Activated CD4-positive, alpha-beta T cell treated with anti-CD3 and anti-CD28 coated beads, Interleukin-10, Interleukin-2, amounts not matched to agents 100 ng/mL and 50 ng/mL, durations not matched to agents 16 hours and 8 hours (primary cell): ENCODE results near the gene IL11RA.
"Not testable (repeated sequence)": the region's sequence is repeated elsewhere in the genome, so short reads cannot be mapped to it uniquely, and the experiment has no call there.

Source experiments
- DNase-seq: peaks from one replicate; pipeline ENCODE4 v3.0.0-alpha.2; 2020

IL11RA gene

DNA sequence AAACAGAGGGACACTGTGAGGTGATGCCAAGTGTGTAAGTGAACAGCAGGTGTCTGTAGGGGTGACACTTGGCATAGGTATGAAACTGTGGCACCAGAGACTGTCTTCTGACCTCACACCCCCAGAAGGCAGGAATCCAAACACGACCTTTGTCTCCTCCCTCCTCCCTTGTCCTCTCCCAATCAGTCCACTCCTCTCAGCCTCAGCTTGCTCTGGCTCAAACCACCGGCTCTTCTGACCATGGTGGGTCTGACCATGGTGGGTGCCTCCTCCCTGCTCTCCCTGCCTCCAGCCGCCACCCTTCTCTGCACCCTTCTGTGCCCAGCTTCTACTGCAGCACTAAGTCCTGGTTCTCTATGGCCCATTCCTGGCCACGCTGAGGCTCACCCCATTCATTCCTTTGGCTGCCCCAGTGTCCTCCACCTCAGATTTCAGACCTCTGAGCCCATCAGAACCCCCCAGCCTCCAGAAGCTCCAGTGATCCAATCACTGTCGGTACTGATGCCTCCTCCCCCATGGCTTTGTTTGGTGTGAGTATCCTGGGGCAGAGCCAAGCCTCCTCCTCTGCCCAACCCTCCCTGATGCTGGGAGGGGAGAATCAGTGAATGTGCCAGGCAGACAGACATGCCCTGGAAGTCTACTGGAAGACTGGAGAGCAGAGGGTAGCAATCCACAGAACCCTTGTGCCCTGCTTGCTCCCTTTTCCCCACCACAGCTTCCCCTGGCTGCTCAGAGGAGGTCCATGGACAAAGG lies 21.4 kb upstream of the IL11RA start:
- no peak for DNase-seq

- no peak for DNase-seq
Observed at GRCh38 chr9:34633166-34633565, 18.8 kb upstream of the IL11RA start.

GRCh38 chr9:34633851-34634550 lies 18.0 kb upstream of the IL11RA start:
- DNase-seq = peak; percentile 83

GRCh38 chr9:34634551-34635248 lies 17.3 kb upstream of the IL11RA start:
- DNase-seq = no peak

- DNase-seq = no peak
Observed at GRCh38 chr9:34635556-34635955, 16.4 kb upstream of the IL11RA start.

- peak; percentile 47 for DNase-seq
Observed at GRCh38 chr9:34636791-34637355, 15.1 kb upstream of the IL11RA start.

- DNase-seq = peak; percentile 96
Observed at GRCh38 chr9:34637356-34638137, 14.4 kb upstream of the IL11RA start, which contains the start of gene SIGMAR1. Gene SIGMAR1, minus strand, starts transcription at chr9:34637787. Its CDS starts 90 bp downstream, at chr9:34637697.

- no peak for DNase-seq
Observed at GRCh38 chr9:34638138-34638445, 13.9 kb upstream of the IL11RA start.

DNA sequence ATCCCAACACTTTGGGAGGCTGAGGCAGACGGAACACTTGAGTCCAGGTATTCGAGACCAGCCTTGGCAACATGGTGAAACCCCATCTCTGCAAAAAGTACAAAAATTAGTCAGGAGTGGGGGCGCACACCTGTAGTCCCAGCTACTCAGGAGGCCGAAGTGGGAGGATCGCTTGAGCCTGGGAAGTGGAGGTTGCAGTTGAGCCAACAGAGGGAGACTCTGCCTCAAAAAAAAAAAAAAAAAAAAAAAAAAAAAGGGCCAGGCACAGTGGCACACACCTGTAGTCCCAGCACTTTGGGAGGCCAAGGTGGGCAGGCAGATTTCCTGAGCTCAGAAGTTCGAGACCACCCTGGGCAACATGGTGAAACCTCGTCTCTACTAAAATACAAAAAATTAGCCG lies 12.7 kb upstream of the IL11RA start:
- DNase-seq = not testable (repeated sequence)

DNA sequence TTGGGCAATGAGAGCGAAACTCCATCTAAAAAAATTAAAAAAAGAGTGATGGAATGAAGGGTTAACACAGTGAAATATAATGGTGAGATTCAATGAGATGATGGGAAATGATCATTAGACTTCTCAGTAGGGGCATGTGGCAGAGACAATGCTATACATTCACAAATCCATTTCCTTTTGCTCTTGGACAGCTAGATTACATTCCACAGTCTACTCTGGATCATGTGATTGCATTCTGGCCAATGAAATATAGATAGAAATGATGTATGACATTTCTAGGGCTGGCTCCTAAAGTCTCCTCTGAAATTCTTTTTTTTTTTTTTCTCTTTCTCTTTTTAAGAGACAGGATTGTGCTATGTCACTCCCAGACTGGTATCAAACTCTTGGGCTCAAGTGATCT lies 9.3 kb upstream of the IL11RA start:
- no peak for DNase-seq

DNA sequence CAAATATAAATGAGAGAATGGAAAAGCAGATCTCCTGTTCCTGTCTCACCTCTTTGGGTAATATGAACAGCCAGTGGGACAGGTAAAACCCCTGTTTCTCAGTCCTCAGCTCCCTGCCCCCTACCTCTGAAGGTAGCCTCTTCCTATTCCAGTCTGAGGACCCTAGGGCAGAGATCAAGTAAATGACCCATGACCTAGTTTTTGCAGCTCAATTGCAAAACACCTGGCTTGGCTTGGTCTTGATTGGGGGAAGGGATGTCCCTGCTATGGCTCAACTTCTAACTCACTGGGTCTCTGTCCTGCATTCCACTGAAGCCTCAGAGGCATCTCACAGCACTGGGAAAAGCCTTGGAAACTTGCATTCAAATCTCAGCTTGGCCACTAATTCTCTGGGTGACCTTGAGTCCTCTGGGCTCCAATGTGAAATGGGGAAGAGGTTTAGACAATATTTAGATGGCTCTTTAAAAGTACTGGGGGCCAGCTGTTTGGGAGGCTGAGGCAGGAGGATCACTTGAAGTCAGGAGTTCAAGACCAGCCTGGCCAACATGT lies 7.1 kb upstream of the IL11RA start:
- no peak for DNase-seq

DNA sequence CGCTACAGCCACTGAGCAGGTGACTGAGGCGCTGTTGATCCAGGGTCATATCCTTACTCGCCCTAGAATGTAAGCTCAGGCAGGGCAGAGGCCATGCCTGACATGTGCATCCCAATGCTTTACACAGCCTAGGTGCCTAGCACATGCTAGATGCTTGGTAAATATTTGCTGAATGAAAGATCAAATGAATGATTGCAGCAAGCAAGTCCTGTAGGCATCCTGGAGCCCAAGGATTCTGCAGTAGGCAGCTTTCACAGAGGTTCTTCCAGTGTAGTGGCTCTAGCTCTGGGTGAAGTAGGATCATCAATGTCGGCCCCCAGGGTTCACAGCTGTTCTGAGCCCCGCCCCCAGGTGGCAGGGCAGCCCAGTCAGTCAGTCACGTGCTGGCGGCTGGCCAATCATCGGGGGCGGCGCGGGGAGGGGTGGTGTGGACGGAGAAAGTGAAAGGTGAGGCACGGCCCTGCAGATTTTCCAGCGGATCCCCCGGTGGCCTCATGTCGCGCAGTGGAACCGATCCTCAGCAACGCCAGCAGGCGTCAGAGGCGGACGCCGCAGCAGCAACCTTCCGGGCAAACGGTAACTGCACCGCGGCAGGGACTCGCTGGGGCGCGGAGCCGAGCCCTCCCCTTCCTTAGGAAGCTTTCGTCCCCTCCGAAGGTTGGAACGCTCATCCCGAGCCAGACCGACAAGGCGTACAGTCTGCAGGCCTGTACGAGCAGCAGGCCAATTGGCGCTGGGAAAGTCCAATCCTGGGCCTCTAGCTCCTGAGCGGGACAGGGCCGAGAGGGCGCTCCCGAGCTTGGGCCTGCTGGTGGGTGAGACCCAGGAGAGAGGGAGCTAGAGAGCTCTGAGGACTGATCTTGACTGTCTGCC lies 5.5 kb upstream of the IL11RA start, which contains the start of gene GALT:
GALT (plus strand) TSS at position 465 of the 873 bp plus-strand sequence; CDS start at position 495, 30 bp downstream.
- peak; percentile 97 for DNase-seq

GRCh38 chr9:34647084-34647403 lies 4.9 kb upstream of the IL11RA start:
- no peak for DNase-seq

GRCh38 chr9:34647651-34648050 lies 4.3 kb upstream of the IL11RA start:
- DNase-seq = peak; percentile 43

- no peak for DNase-seq
Observed at GRCh38 chr9:34648673-34649072, 3.3 kb upstream of the IL11RA start.

DNA sequence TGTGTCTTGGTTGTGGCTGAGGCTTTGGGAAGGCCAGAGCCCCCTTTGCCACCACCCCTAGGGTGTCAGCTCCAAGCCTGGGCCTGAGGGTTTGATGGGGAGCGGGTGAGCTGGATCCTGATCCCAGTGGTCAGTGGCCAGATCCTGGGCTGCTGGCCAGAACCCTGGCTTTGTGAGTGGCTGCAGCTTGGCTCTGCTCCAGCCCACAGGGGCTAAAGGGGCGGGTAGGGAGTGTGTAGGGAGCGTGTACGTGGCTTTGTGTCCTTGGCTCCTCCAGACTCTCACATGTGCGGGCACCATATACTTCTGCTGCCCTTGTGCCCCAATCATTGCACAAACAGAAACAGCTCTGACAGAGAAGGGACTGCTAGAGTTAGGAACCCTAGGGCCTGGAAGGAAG lies 1.2 kb upstream of the IL11RA start:
- DNase-seq = no peak

DNA sequence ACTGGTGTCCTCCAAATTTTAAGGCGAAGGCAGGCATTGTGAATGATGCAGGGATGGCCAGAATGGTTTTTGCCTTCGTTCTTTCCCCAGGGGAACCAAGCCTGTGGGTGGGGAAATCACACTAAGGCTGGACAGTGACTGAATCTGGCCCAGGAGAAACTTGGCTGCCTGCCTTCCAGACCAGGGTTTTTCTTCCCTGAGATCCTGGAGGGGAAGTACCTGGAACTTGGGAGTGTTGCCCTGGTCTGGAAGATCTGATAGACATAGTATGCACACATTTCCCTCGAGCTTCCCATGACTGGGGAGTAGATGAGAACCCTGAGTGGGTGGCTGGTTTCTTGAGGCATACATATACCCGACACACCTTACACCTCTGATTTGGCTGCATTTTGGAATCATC lies 664 bp upstream of the IL11RA start:
- DNase-seq = no peak

GRCh38 chr9:34652602-34653000 lies 616 bp downstream of the IL11RA start:
- DNase-seq = no peak

GRCh38 chr9:34653151-34654072 lies 1.4 kb downstream of the IL11RA start:
- DNase-seq = no peak

DNA sequence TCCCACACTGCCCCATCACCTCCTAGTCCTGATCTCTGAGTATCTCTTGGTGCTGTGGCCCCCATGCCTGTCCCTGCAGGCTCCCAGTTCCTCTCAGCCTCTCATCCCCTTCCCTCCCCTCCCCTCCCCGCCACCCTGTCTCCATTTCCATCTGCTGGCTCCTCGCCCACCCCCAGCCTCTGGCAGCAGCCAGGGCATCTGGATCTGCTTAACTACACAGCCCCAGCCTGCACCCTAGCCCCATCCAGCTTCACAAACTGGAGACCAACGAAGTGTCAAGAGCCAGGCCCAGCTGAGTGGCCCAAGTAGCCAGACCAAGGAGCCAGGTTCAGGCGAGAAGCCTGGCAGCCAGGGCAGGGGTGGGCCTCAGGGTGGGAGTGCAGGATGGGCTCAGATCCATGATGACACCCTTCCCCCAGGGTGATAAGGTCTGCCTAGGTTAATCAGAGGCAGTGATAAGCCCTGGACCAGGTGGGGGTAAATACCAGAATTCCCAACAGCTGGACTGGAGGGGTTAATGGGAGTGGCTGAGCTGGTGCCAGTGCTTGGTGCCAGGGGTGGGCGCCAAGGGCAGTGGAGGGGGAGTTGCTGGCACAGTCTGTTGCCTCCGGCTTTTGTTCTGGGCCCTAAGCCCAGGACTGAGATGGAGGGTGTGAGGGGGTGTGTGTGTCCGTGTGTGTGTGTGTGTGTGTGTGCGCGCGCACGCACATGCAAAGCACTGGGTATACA lies 2.5 kb downstream of the IL11RA start:
- no peak for DNase-seq
